GM12891 (cell line): ENCODE data around the gene GIMAP7.

Experiments used
- POLR2A ChIP-seq: IDR thresholded peaks from 2 replicates; pipeline ENCODE4 v1.6.1; 2011; ENCODE audit warnings: low read depth, low read length, control low read depth
- POLR2AphosphoS5 ChIP-seq: IDR thresholded peaks from 2 replicates; pipeline ENCODE4 v1.6.1; 2011; ENCODE audit warnings: low read depth, low read length, control low read depth
- SPI1 ChIP-seq: IDR thresholded peaks from 2 replicates; pipeline ENCODE4 v1.6.1; 2011; ENCODE audit warnings: low read depth, low read length, control low read depth

GRCh38 chr7:150513758-150514157, 914 bp upstream of the GIMAP7 start:
- TF ChIP-seq POLR2A (no peak), SPI1 (no peak), POLR2AphosphoS5 (no peak)
